ENCODE data around the gene PML. TPM values are rescaled to one million over a fixed set of nuclear protein-coding genes. Genes with fewer than 3 reads are reported as not detected.

PML gene
- total and polyA plus RNA-seq, 2 of the 4 experiments (the other 2 are of a cell fraction), result 8.8 to 22.6 TPM

DNA sequence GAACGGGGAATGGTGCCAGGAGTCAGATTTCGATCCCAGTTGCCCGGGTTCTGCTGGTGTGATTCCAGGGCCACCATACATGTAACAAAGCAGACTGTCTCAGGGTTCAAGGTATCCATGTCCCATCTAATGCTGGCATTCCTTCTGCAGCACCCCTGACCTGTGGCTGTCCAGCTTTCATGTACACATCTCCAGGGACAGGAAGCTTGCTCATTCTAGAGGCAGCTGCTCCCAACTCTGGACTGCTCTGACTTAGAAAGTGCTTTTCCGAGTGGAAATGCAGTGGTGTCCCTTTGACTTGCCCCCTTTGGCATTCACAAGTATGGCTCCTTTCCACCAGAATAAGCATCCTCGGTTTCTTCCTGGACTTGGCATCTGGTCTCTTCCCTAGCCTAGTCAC is 30.9 kb downstream of the PML start:
- no peak overlapping the region for H3K4me3 ChIP-seq (ENCODE audit: insufficient read depth, low read depth, low read length)
- peak overlapping the region; percentile 59; the same call in 1 of the 2 replicates for H2BK120ac ChIP-seq (ENCODE audit: low read depth, low read length)
- peak overlapping the region; percentile 80; the same call in 1 of the 2 replicates for H3K23ac ChIP-seq (ENCODE audit: low read depth, low read length)
- WGBS, 2 experiments (ENCODE audit: extremely low coverage in 2 of 2, insufficient read length in 1 of 2), result 54% methylated on average over 4 of the region's 5 CpGs; no CpG with 5 or more reads in 1 of the 2 experiments
- H2AK9ac ChIP-seq (replicated peaks; ENCODE audit: low read depth, low read length, poor library complexity), result peak overlapping the region; percentile 91
- ChIA-PET CTCF (no interaction called here), POLR2A (ENCODE audit: unreplicated experiment) (no interaction called here)
- peaks cover 22% of the 10 kb centered on the region; the same call in 1 of the 2 replicates for H4K20me1 ChIP-seq (ENCODE audit: insufficient read depth, low read length)
- H3K4me2 ChIP-seq (ENCODE audit: low read depth, low read length), result no peak overlapping the region
- H3K56ac ChIP-seq (ENCODE audit: extremely low read depth, insufficient read depth, low read length), result no peak overlapping the region
- DNase-seq (peak; percentile 61), ATAC-seq (ENCODE audit: low read depth) (peak; percentile 92)
- peak overlapping the region; percentile 56; the same call in 1 of the 2 replicates for H4K91ac ChIP-seq (ENCODE audit: insufficient read depth, low read depth, low read length)
- peak overlapping the region; percentile 18 to 73; a peak in 3 of 4 replicates for H4K8ac ChIP-seq (ENCODE audit: low read depth in 2 of 2, low read length in 2 of 2)
- H3K4ac ChIP-seq (ENCODE audit: low read depth, low read length), result peak overlapping the region; percentile 66
- peak overlapping the region; percentile 57 for H2AFZ ChIP-seq (replicated peaks; ENCODE audit: low read length, poor library complexity)
- in situ Hi-C loops (cut with MboI; ENCODE audit: low sequenced_read_pairs), result no loop called here
- dilution Hi-C loops (cut with HindIII; ENCODE audit: low sequenced_read_pairs, unreplicated experiment), result no loop called here
- peak overlapping the region; percentile 28; the same call in 1 of the 2 replicates for H3K27ac ChIP-seq (ENCODE audit: insufficient read depth, low read length)
- peak overlapping the region; percentile 86 for H3K14ac ChIP-seq (replicated peaks; ENCODE audit: low read depth, low read length)
- H3K18ac ChIP-seq (ENCODE audit: low read depth, low read length), result no peak overlapping the region; the same call in 1 of the 2 replicates
- no peak overlapping the region for H4K5ac ChIP-seq (ENCODE audit: low read depth, low read length)
- peak overlapping the region; percentile 51; the same call in 1 of the 2 replicates for H2BK20ac ChIP-seq (ENCODE audit: low read depth, low read length)
- BruUV-seq (replicated peaks), result no TSS peak
- peaks cover 14% of the 10 kb centered on the region for H3K4me1 ChIP-seq (ENCODE audit: control insufficient read depth, insufficient read depth, low read length)
- peak overlapping the region; percentile 84 for H2BK5ac ChIP-seq (ENCODE audit: low read depth, low read length, poor library complexity, severe bottlenecking)
- H2AK5ac ChIP-seq (ENCODE audit: low read depth, low read length), result peak overlapping the region; percentile 74; the same call in 1 of the 2 replicates
- peak overlapping the region; percentile 27; the same call in 1 of the 3 replicates for H2BK15ac ChIP-seq (ENCODE audit: low read depth, low read length)
- TF ChIP-seq CHD1 (IDR thresholded peaks at IDR 0.05; ENCODE audit: low read depth, low read length), result no peak
- TF ChIP-seq, protein P1, sequence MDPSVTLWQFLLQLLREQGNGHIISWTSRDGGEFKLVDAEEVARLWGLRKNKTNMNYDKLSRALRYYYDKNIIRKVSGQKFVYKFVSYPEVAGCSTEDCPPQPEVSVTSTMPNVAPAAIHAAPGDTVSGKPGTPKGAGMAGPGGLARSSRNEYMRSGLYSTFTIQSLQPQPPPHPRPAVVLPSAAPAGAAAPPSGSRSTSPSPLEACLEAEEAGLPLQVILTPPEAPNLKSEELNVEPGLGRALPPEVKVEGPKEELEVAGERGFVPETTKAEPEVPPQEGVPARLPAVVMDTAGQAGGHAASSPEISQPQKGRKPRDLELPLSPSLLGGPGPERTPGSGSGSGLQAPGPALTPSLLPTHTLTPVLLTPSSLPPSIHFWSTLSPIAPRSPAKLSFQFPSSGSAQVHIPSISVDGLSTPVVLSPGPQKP (IDR thresholded peaks at IDR 0.05; ENCODE audit: borderline replicate concordance, low read depth, low read length), result no peak
- TF ChIP-seq, protein P2, sequence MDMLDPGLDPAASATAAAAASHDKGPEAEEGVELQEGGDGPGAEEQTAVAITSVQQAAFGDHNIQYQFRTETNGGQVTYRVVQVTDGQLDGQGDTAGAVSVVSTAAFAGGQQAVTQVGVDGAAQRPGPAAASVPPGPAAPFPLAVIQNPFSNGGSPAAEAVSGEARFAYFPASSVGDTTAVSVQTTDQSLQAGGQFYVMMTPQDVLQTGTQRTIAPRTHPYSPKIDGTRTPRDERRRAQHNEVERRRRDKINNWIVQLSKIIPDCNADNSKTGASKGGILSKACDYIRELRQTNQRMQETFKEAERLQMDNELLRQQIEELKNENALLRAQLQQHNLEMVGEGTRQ (IDR thresholded peaks at IDR 0.05; ENCODE audit: low read depth, low read length), result no peak
- TF ChIP-seq SMC3 (IDR thresholded peaks at IDR 0.05; ENCODE audit: low read depth, low read length), result no peak
- TF ChIP-seq RFX5 (IDR thresholded peaks at IDR 0.05; ENCODE audit: low read depth, low read length), result no peak
- TF ChIP-seq RAD21 (IDR thresholded peaks at IDR 0.05; ENCODE audit: low read length), result no peak
- TF ChIP-seq RCOR1 (IDR thresholded peaks at IDR 0.05; ENCODE audit: insufficient replicate concordance, low read length), result no peak
- TF ChIP-seq POLR2A (IDR thresholded peaks at IDR 0.05; ENCODE audit: low read depth, low read length), result no peak
- TF ChIP-seq MAZ (IDR thresholded peaks at IDR 0.05; ENCODE audit: borderline replicate concordance, low read depth, low read length), result no peak
- TF ChIP-seq, protein P3, sequence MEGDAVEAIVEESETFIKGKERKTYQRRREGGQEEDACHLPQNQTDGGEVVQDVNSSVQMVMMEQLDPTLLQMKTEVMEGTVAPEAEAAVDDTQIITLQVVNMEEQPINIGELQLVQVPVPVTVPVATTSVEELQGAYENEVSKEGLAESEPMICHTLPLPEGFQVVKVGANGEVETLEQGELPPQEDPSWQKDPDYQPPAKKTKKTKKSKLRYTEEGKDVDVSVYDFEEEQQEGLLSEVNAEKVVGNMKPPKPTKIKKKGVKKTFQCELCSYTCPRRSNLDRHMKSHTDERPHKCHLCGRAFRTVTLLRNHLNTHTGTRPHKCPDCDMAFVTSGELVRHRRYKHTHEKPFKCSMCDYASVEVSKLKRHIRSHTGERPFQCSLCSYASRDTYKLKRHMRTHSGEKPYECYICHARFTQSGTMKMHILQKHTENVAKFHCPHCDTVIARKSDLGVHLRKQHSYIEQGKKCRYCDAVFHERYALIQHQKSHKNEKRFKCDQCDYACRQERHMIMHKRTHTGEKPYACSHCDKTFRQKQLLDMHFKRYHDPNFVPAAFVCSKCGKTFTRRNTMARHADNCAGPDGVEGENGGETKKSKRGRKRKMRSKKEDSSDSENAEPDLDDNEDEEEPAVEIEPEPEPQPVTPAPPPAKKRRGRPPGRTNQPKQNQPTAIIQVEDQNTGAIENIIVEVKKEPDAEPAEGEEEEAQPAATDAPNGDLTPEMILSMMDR (conservative IDR thresholded peaks at IDR 0.05; ENCODE audit: low read depth, low read length), result no peak
- TF ChIP-seq CEBPB (IDR thresholded peaks at IDR 0.05; ENCODE audit: low read depth, low read length), result no peak
- no peak for TF ChIP-seq FOS (IDR thresholded peaks at IDR 0.05; ENCODE audit: low read depth, low read length)
- H3K79me1 ChIP-seq (ENCODE audit: low read depth in 1 of 2, low read length in 2 of 2), result peaks cover 23 to 69% of the 10 kb centered on the region in 2 experiments
- H3K36me3 ChIP-seq (ENCODE audit: control insufficient read depth, insufficient read depth, low read length), result peaks cover 37% of the 10 kb centered on the region
- H3K9me1 ChIP-seq (ENCODE audit: insufficient read depth, low read length), result peaks cover 26% of the 10 kb centered on the region
- no peaks in the 10 kb centered on the region for H3K27me3 ChIP-seq (ENCODE audit: control insufficient read depth, insufficient read depth, low read length)
- intact Hi-C loops (cut with micrococcal nuclease), result loop anchor here (5.0 kb wide), 1 partner anchor 33 kb away; the partner anchor contains the start of genes PML and STOML1
- H3K9ac ChIP-seq (ENCODE audit: low read depth, low read length), result no peak overlapping the region
- no peaks in the 10 kb centered on the region for H3K9me3 ChIP-seq (ENCODE audit: control insufficient read depth, insufficient read depth, low read length)

Measured in IMR-90 (cell line).